Left renal pelvis (tissue), 4 donors: ENCODE results near the gene HOXB1. TPM values are rescaled to one million over a fixed set of nuclear protein-coding genes. Genes with fewer than 3 reads are reported as not detected.
"Not testable (repeated sequence)": the region's sequence is repeated elsewhere in the genome, so short reads cannot be mapped to it uniquely, and the experiment has no call there.

Experiments
- DNase-seq, 4 donors: peaks; one replicate each; pipeline ENCODE4 v3.0.0-alpha.2; 2013; ENCODE audit warnings: low read depth in 4 of 4, low spot score in 3 of 4
- polyA plus RNA-seq, 4 donors: library from polyadenylated mRNA; unstranded; fragments of 120-200 nt; gene quantifications; one replicate each; pipeline ENCODE4 v1.2.1, GENCODE V29; 2013; ENCODE audit not compliant: insufficient read length in 4 of 4

Gene HOXB1
- polyA plus RNA-seq, 4 donors = 0.21 to 0.75 (median 0.37) TPM; not detected in 1

DNA sequence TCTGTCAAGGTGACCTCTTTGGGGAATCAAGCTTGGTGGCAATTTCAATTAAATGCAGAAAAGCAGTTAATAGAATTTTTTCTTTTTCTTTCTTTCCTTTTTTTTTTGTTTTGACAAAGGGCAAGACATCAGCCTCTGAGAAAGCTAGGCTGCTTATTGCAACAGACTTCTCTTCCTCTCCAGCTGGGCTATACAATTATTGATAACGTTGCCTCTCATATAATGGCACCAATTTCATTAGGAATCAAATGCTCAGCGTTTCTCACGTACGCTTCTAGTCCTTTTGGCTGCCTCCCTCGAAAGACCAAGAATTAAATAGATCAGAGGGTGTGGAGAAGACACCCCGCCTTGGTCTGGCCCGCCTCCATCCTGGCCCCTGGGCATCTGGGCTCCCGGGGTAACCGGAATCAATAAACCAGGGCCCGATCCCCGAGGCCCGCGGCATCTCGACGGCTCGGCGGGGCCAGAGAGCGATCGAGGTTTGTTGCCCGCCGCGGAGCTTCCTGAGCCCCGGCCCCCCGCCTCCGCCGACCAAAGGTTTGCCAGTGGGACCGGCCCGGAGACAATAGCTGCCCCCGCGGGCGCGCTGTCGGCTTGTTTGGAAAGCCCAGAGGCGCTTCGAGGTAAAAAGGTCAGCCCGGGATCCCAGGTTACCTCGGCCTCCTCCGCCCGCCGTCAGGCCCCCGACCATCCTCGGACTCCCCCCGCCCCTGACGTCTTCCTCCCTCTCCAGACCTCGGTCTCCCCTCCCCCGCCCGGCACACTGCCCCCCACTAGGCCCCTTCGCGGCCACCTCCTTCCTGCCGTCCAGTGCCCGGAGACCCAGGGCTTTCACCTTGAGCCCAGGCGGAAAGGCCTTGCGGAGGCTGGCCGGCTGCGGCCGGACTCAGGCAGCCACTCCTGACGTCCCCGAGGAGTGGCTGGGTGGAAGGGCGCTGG, 3.9 kb downstream of the HOXB1 start:
- DNase-seq = no peak

DNA sequence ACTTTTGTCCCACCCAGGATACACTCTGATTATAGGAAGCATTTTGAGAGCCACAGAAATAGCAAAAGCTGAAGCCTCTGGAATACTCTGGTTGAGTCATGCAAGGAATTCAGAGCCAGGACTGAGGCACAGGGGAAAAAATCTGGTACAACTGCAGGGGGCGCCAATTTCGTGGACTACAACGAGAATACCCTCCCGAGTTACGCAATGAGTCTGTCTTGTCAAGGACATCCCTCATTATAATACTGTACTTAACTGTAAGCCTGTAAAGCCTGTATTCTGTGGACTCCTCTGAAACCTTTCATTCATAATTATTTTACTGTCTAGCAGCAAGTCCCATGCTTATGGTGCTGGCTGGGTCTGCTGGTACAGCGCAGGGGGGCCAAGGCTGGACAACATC, 7.8 kb downstream of the HOXB1 start:
- DNase-seq = no peak

DNA sequence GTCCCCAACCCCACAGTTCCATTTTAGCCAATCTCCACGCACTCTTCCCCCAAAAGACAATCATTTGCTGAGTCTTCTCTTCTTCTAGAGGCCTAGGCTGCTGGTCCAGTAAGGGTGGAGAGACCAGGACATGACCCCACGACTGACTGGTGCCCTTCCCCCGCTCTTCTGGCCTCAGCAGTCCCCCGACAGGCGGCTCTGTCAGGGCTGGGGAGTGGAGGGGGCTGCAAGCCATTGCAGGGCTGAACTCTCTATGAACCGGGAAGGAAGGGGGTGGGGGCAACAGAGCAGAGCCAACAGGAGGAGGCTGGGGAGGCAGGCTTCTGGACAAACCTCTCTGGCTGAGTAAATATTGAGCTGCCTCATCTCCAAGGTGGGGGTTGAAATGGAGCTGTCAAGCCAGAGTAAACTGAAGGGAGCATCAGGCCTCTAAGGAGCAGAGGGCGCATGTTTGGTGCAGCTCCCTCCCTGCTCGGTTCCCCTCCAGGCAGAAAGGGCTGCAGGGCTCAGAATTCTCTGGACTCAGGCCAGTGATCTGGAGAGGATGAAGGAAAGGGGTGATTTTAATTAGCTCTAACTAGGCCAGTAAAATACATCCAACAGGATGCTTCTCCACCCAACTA, 8.7 kb downstream of the HOXB1 start:
- DNase-seq = peak in 1 of 4 donors; percentile 80

- no peak for DNase-seq
Observed at GRCh38 chr17:48520631-48521079, 10.2 kb downstream of the HOXB1 start.

DNA sequence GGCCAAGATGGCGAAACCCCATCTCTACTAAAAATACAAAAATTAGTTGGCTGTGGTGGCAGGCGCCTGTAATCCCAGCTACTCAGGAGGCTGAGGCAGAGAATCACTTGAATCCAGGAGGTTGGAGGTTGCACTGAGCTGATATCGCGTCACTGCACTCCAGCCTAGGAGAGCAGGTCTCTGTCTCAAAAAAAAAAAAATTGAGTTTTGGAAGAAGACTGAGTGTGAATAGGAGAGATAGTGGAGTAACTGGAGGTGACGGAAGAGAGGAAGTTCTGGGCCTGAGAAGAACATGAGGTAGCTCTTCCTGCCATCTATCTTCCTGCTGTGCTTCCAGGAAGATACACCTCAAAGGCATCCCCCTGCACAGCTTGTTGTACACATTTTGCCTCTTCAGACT, 11.4 kb downstream of the HOXB1 start:
- DNase-seq = no peak

DNA sequence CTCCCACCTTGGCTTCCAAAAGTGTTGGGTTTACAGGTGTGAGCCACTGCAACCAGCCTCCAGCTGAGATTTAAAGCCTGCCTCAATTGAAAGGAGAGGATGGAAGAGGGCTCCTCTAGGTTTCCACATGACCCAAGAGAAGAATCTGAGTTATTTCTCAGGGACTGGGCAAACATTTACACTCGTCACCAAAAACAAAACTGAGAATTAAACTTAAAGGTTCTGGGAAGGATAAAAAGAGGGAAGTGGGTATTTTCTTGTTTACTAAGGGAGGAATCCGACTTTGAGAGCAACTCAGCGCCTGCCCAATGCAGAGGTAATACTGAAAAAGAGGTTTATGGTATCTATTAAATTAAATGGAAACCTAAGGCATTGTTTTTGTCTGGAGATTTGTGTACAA, 13.3 kb downstream of the HOXB1 start:
- no peak for DNase-seq

- no peak for DNase-seq
Observed at GRCh38 chr17:48515925-48516900, 14.6 kb downstream of the HOXB1 start.

DNA sequence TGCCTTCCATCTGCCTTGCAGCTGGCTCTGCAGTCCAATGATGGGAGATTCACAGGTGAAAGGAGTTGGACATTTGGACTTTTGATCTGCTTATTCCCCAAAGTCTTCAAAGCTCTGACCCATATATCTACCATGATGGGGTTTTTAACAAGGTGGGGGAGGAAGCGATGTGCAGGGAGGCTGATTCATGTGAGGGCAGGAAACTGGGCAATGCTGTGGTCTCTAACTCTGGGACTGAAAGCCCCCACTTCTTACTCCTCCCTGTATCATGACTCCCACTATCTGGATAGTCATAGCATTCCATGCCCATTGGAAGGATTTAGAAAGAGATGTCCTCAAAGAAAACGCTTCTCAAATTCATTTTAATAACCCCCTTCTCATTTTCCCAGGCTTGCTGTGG, 16.3 kb downstream of the HOXB1 start:
- no peak for DNase-seq

DNA sequence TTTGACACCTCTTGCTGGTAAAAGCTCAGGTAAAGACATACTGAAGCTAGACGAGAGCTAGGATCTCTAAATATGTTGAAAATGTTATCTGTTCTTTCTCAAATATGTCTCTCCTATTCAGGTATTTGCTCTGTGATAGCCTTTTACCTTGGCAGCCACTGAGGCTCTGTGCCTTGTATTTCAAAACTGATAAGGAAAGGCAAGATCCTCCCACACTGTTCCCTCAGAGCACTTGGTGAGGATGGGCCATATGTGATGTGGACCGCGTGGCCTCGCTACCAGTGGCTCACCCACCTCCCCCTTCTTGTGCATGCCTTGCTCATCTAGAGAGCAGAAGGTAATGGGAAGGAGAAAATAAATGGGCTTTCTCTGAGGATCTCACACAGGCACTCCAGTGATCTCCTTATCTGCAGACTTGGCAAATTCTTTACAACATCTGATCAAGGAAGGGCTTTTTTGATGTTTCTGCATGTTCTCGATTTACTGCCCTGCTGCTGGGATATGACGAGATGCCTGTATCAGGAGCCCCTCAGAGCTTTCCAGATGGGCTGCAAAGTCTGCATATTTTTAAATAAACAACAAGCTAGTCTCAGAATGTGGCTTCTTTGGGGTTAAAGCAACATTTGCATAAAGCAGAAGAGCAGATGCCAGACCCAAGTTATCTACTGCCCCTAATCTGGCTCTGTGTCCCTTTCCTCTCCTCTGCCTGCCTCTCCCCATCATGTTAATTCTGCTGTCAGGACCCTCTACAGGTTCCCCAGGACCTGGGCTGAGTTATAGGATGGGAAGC, 16.9 kb downstream of the HOXB1 start:
- DNase-seq = no peak

DNA sequence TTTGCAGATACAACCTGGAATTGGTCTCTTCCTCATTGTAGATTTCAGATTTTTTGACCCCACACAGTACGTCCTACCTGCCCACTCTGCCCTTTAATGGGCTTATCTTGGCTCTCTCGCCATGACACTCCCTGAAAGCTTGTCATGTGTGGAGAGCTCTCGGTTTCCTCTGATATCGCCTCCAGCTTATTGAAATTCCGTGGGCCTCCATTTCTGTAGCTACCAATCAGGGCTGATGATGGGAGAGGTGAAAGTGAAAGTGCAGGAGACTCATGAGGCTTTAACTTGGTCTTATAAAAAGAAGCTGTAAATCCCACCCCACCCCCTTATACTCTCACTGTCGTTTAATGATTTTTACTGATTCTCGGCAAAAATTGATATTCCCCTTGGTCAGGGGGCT, 17.7 kb downstream of the HOXB1 start:
- no peak for DNase-seq

- no peak for DNase-seq
Observed at GRCh38 chr17:48510761-48511604, 19.8 kb downstream of the HOXB1 start.

- no peak for DNase-seq
Observed at GRCh38 chr17:48510381-48510760, 20.4 kb downstream of the HOXB1 start.

- not testable (repeated sequence) for DNase-seq
Observed at GRCh38 chr17:48509708-48510107, 21.1 kb downstream of the HOXB1 start.

GRCh38 chr17:48506246-48506645, 24.6 kb downstream of the HOXB1 start:
- no peak for DNase-seq

DNA sequence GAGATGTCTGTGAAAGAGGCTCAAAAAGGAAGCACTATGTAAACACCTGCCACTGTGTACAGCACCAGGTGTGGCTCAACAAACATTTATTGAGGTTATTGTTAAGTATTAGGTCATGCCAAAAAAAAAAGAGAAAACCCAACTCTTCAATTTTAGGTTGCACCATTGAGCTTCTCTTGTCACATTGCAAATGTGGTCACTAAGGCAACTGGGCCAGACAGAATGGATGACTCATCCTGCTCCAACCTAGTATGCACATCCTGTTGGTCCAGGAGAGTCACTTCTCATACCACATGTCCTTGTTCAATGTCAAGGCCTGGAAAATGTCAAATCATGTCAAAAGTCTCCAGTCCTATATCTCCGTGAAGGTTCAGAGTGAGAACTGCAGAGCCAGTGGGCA, 25.0 kb downstream of the HOXB1 start:
- no peak for DNase-seq

DNA sequence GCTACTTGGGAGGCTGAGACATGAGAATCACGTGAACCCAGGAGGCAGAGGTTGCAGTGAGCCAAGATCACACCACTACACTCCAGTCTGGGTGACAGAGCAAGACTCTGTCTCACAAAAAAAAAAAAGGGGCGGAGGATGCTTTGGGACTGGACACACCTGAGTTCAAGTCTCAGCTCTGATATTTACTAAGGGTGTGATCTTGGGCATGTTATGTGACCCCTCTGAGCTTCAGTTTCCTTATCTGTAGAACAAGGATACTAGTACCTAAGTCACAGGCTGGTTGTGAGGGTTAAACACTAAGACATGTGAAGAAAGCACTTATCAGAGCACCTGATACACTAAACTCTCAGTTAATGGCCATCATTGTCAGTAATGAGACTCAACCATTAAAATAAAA, 25.9 kb downstream of the HOXB1 start:
- no peak for DNase-seq

- no peak for DNase-seq
Observed at GRCh38 chr17:48503747-48504146, 27.1 kb downstream of the HOXB1 start.

- no peak for DNase-seq
Observed at GRCh38 chr17:48502901-48503300, 27.9 kb downstream of the HOXB1 start.

GRCh38 chr17:48502312-48502711, 28.5 kb downstream of the HOXB1 start:
- DNase-seq = no peak
